GM23338 (cell line): ENCODE results near the gene SRRT. TPM values are rescaled to one million over a fixed set of nuclear protein-coding genes. Genes with fewer than 3 reads are reported as not detected.

Experiments
- ATAC-seq: fragments of 200-7000 bp; cut with Tn5 transposase; 3 replicates; pipeline ENCODE4 v1.9.1; 2020
- DNase-seq: peaks from one replicate; pipeline ENCODE4 v3.0.0-alpha.2; 2015; ENCODE audit warnings: low spot score
- H2AFZ ChIP-seq: fragments of 200-600 bp; sonication (generic); 2 replicates; pipeline ENCODE4 v1.8.0; 2016; ENCODE audit warnings: antibody characterized with exemption, mild to moderate bottlenecking, moderate library complexity
- H3F3A ChIP-seq: fragments of 200-600 bp; sonication (generic); replicated peaks from 2 replicates; pipeline ENCODE4 v1.8.0; 2017; ENCODE audit warnings: antibody characterized with exemption, mixed run types, low read depth
- H3K27ac ChIP-seq: fragments of 200-600 bp; sonication (generic); 2 replicates; pipeline ENCODE4 v1.6.1; 2016; ENCODE audit warnings: low read depth
- H3K27me3 ChIP-seq: fragments of 200-600 bp; sonication (generic); 2 replicates; pipeline ENCODE4 v1.8.0; 2016; ENCODE audit warnings: mild to moderate bottlenecking, mixed run types, moderate library complexity; ENCODE audit not compliant: insufficient read depth
- H3K36me3 ChIP-seq: fragments of 200-600 bp; sonication (generic); 2 replicates; pipeline ENCODE4 v1.8.0; 2016; ENCODE audit warnings: mild to moderate bottlenecking; ENCODE audit not compliant: insufficient read depth
- H3K4me1 ChIP-seq: fragments of 200-600 bp; sonication (generic); 2 replicates; pipeline ENCODE4 v1.8.0; 2016; ENCODE audit warnings: mild to moderate bottlenecking, moderate library complexity; ENCODE audit not compliant: insufficient read depth
- H3K4me2 ChIP-seq: fragments of 200-600 bp; sonication (generic); 2 replicates; pipeline ENCODE4 v1.7.1; 2017; ENCODE audit warnings: mixed run types
- H3K4me3 ChIP-seq: fragments of 200-600 bp; sonication (generic); 2 replicates; pipeline ENCODE4 v1.6.1; 2016; ENCODE audit warnings: mixed run types
- H3K79me2 ChIP-seq: fragments of 200-600 bp; sonication (generic); replicated peaks from 2 replicates; pipeline ENCODE4 v1.8.0; 2017; ENCODE audit warnings: mild to moderate bottlenecking; ENCODE audit not compliant: insufficient read depth
- H3K9me2 ChIP-seq: fragments of 200-600 bp; sonication (generic); 2 replicates; pipeline ENCODE4 v1.8.0; 2017; ENCODE audit not compliant: insufficient read depth
- H4K20me1 ChIP-seq: fragments of 200-600 bp; sonication (generic); replicated peaks from 2 replicates; pipeline ENCODE4 v1.8.0; 2017; ENCODE audit warnings: mild to moderate bottlenecking; ENCODE audit not compliant: insufficient read depth
- H3K27ac Mint-ChIP-seq: 2 replicates; pipeline ENCODE4 v1.8.0; 2020; ENCODE audit warnings: inconsistent platforms, mild to moderate bottlenecking, moderate library complexity, mixed read lengths
- H3K27me3 Mint-ChIP-seq: 3 replicates; pipeline ENCODE4 v1.8.0; 2022; ENCODE audit warnings: low read depth, mild to moderate bottlenecking, moderate library complexity, mixed read lengths, inconsistent platforms; ENCODE audit not compliant: insufficient read depth, poor library complexity
- H3K36me3 Mint-ChIP-seq: 3 replicates; pipeline ENCODE4 v1.8.0; 2021; ENCODE audit warnings: low read depth, mild to moderate bottlenecking, inconsistent platforms, moderate library complexity, mixed read lengths
- H3K4me1 Mint-ChIP-seq: 3 replicates; pipeline ENCODE4 v1.8.0; 2020; ENCODE audit warnings: mild to moderate bottlenecking, inconsistent platforms, mixed read lengths
- H3K4me3 Mint-ChIP-seq: 3 replicates; pipeline ENCODE4 v1.8.0; 2021; ENCODE audit warnings: moderate library complexity, mild to moderate bottlenecking, inconsistent platforms, mixed read lengths
- H3K9me3 Mint-ChIP-seq: 3 replicates; pipeline ENCODE4 v1.8.0; 2020; ENCODE audit warnings: moderate library complexity, mild to moderate bottlenecking, inconsistent platforms, mixed read lengths
- CREB1 ChIP-seq: fragments of 250-450 bp; sonication (Bioruptor Pico); IDR thresholded peaks from 2 replicates; pipeline ENCODE4 v1.5.0; 2020; ENCODE audit warnings: low read depth, mild to moderate bottlenecking, moderate library complexity
- CTCF ChIP-seq, 2 experiments: fragments of 200-600 bp in 1 of 2; sonication (generic) in 1 of 2; conservative IDR thresholded peaks; 2 replicates each; pipeline versions ENCODE4 v1.5.1 to v1.6.1; 2016 to 2017; ENCODE audit warnings: antibody characterized with exemption in 2 of 2, low read depth in 2 of 2, mild to moderate bottlenecking in 2 of 2, moderate library complexity in 1 of 2
- EZH2 ChIP-seq: fragments of 200-600 bp; sonication (generic); IDR thresholded peaks from one replicate; pipeline ENCODE4 v1.8.0; 2017; ENCODE audit warnings: antibody characterized with exemption, mild to moderate bottlenecking, low read depth; ENCODE audit not compliant: unreplicated experiment
- EZH2phosphoT487 ChIP-seq: fragments of 200-600 bp; sonication (generic); IDR thresholded peaks from one replicate; pipeline ENCODE4 v1.8.1; 2018; ENCODE audit warnings: antibody characterized with exemption; ENCODE audit not compliant: unreplicated experiment
- JUNB ChIP-seq: IDR thresholded peaks from one replicate; pipeline ENCODE4 v1.6.1; 2016; ENCODE audit warnings: antibody characterized with exemption; ENCODE audit not compliant: unreplicated experiment
- NANOG ChIP-seq: IDR thresholded peaks from 2 replicates; pipeline ENCODE4 v1.6.1; 2016; ENCODE audit warnings: antibody characterized with exemption, borderline replicate concordance
- POLR2AphosphoS5 ChIP-seq: IDR thresholded peaks from 2 replicates; pipeline ENCODE4 v1.6.1; 2016; ENCODE audit warnings: antibody characterized with exemption, low read depth
- STAT1 ChIP-seq: IDR thresholded peaks from one replicate; pipeline ENCODE4 v1.6.1; 2016; ENCODE audit warnings: antibody characterized with exemption; ENCODE audit not compliant: unreplicated experiment
- ZNF114 ChIP-seq: fragments of 250-450 bp; sonication (Bioruptor Pico); IDR thresholded peaks from 2 replicates; pipeline ENCODE4 v1.5.0; 2020; ENCODE audit warnings: mild to moderate bottlenecking, moderate library complexity
- ZNF331 ChIP-seq: fragments of 250-450 bp; sonication (Bioruptor Pico); IDR thresholded peaks from 2 replicates; pipeline ENCODE4 v1.5.0; 2020; ENCODE audit warnings: low read depth, mild to moderate bottlenecking, moderate library complexity
- polyA plus RNA-seq: library from polyadenylated mRNA; unstranded; fragments of >200 nt; fragmentation: Nextera tagmentation; extraction: Ambion mirVana; gene quantifications from 2 replicates; pipeline ENCODE4 v1.2.1, GENCODE V29; 2016
- total RNA-seq: library from RNA; depleted of rRNA; stranded (reverse); fragments of >200 nt; shearing (Covaris generic); gene quantifications from 2 replicates; pipeline ENCODE4 v1.2.3, GENCODE V29; 2014
- TF ChIP-seq, protein P1 (sequence below): IDR thresholded peaks from one replicate; pipeline ENCODE4 v1.6.1; 2018; ENCODE audit warnings: antibody characterized with exemption; ENCODE audit not compliant: unreplicated experiment
- TF ChIP-seq, protein P2 (sequence below): IDR thresholded peaks from 2 replicates; pipeline ENCODE4 v1.6.1; 2016; ENCODE audit warnings: antibody characterized with exemption
- TF ChIP-seq, protein P3 (sequence below): fragments of 250-450 bp; sonication (Bioruptor Pico); IDR thresholded peaks from 2 replicates; pipeline ENCODE4 v1.5.0; 2020; ENCODE audit warnings: mild to moderate bottlenecking, moderate library complexity

The SRRT gene
- total and polyA plus RNA-seq, 2 experiments from 2014 or later, result 113 to 140 TPM

- TF ChIP-seq ZNF114 (CRISPR knock-in tag) (no peak), ZNF331 (CRISPR knock-in tag) (no peak), EZH2phosphoT487 (no peak)
Observed at GRCh38 chr7:100855515-100855914, 19.4 kb upstream of the SRRT start (continued).

DNA sequence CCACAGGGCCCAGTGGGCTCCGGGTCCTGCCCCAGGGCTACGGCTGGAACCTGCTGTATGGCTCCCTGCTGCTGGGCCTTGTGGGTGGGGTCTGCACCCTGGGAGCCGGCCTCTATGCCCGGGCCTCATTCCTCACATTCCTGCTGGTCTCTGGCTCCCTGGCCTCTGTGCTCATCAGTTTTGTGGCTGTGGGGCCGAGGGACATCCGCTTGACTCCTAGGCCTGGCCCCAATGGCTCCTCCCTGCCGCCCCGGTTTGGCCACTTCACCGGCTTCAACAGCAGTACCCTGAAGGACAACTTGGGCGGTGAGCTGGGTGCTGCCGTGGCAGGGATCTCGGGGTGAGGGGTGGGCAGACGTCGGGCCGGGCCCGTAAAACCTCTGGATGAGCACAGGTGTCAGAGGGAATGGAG, 18.0 kb upstream of the SRRT start:
- ATAC-seq (no peak), DNase-seq (peak; percentile 26)
- H2AFZ ChIP-seq, result no peak overlapping the region
- Mint-ChIP-seq H3K27ac (0 out of 2 replicates have a peak overlapping the region, but pooled peaks have one; percentile 56), H3K4me1 (peaks cover 8% of the 10 kb centered on the region; the same call in 2 of the 3 replicates), H3K36me3 (peaks cover 31% of the 10 kb centered on the region), H3K4me3 (no peak overlapping the region), H3K27me3 (peaks cover 15% of the 10 kb centered on the region), H3K9me3 (no peaks in the 10 kb centered on the region)
- 0 out of 2 replicates have a peak, but pooled peaks cover under 1% of the 10 kb centered on the region for H3F3A ChIP-seq
- H3K36me3 ChIP-seq, result peaks cover 4% of the 10 kb centered on the region
- no peak overlapping the region for H3K27ac ChIP-seq
- no peaks in the 10 kb centered on the region for H3K27me3 ChIP-seq
- H3K4me1 ChIP-seq, result peaks cover 5% of the 10 kb centered on the region; the same call in 1 of the 2 replicates
- peaks cover 43% of the 10 kb centered on the region for H3K79me2 ChIP-seq
- no peaks in the 10 kb centered on the region for H4K20me1 ChIP-seq
- H3K4me3 ChIP-seq, result no peak overlapping the region
- H3K4me2 ChIP-seq, result no peak overlapping the region
- TF ChIP-seq, protein P1, sequence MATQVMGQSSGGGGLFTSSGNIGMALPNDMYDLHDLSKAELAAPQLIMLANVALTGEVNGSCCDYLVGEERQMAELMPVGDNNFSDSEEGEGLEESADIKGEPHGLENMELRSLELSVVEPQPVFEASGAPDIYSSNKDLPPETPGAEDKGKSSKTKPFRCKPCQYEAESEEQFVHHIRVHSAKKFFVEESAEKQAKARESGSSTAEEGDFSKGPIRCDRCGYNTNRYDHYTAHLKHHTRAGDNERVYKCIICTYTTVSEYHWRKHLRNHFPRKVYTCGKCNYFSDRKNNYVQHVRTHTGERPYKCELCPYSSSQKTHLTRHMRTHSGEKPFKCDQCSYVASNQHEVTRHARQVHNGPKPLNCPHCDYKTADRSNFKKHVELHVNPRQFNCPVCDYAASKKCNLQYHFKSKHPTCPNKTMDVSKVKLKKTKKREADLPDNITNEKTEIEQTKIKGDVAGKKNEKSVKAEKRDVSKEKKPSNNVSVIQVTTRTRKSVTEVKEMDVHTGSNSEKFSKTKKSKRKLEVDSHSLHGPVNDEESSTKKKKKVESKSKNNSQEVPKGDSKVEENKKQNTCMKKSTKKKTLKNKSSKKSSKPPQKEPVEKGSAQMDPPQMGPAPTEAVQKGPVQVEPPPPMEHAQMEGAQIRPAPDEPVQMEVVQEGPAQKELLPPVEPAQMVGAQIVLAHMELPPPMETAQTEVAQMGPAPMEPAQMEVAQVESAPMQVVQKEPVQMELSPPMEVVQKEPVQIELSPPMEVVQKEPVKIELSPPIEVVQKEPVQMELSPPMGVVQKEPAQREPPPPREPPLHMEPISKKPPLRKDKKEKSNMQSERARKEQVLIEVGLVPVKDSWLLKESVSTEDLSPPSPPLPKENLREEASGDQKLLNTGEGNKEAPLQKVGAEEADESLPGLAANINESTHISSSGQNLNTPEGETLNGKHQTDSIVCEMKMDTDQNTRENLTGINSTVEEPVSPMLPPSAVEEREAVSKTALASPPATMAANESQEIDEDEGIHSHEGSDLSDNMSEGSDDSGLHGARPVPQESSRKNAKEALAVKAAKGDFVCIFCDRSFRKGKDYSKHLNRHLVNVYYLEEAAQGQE, result no peak
- TF ChIP-seq ZNF114 (CRISPR knock-in tag) (no peak), JUNB (no peak), EZH2 (no peak), CREB1 (CRISPR knock-in tag) (no peak), ZNF331 (CRISPR knock-in tag) (no peak), NANOG (no peak), EZH2phosphoT487 (no peak), STAT1 (no peak), CTCF (conservative IDR thresholded peaks at IDR 0.05; ENCODE audit: low read depth in 2 of 2) (no peak), POLR2AphosphoS5 (no peak)
- TF ChIP-seq, protein P2, sequence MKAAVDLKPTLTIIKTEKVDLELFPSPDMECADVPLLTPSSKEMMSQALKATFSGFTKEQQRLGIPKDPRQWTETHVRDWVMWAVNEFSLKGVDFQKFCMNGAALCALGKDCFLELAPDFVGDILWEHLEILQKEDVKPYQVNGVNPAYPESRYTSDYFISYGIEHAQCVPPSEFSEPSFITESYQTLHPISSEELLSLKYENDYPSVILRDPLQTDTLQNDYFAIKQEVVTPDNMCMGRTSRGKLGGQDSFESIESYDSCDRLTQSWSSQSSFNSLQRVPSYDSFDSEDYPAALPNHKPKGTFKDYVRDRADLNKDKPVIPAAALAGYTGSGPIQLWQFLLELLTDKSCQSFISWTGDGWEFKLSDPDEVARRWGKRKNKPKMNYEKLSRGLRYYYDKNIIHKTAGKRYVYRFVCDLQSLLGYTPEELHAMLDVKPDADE, result no peak
- TF ChIP-seq, protein P3, sequence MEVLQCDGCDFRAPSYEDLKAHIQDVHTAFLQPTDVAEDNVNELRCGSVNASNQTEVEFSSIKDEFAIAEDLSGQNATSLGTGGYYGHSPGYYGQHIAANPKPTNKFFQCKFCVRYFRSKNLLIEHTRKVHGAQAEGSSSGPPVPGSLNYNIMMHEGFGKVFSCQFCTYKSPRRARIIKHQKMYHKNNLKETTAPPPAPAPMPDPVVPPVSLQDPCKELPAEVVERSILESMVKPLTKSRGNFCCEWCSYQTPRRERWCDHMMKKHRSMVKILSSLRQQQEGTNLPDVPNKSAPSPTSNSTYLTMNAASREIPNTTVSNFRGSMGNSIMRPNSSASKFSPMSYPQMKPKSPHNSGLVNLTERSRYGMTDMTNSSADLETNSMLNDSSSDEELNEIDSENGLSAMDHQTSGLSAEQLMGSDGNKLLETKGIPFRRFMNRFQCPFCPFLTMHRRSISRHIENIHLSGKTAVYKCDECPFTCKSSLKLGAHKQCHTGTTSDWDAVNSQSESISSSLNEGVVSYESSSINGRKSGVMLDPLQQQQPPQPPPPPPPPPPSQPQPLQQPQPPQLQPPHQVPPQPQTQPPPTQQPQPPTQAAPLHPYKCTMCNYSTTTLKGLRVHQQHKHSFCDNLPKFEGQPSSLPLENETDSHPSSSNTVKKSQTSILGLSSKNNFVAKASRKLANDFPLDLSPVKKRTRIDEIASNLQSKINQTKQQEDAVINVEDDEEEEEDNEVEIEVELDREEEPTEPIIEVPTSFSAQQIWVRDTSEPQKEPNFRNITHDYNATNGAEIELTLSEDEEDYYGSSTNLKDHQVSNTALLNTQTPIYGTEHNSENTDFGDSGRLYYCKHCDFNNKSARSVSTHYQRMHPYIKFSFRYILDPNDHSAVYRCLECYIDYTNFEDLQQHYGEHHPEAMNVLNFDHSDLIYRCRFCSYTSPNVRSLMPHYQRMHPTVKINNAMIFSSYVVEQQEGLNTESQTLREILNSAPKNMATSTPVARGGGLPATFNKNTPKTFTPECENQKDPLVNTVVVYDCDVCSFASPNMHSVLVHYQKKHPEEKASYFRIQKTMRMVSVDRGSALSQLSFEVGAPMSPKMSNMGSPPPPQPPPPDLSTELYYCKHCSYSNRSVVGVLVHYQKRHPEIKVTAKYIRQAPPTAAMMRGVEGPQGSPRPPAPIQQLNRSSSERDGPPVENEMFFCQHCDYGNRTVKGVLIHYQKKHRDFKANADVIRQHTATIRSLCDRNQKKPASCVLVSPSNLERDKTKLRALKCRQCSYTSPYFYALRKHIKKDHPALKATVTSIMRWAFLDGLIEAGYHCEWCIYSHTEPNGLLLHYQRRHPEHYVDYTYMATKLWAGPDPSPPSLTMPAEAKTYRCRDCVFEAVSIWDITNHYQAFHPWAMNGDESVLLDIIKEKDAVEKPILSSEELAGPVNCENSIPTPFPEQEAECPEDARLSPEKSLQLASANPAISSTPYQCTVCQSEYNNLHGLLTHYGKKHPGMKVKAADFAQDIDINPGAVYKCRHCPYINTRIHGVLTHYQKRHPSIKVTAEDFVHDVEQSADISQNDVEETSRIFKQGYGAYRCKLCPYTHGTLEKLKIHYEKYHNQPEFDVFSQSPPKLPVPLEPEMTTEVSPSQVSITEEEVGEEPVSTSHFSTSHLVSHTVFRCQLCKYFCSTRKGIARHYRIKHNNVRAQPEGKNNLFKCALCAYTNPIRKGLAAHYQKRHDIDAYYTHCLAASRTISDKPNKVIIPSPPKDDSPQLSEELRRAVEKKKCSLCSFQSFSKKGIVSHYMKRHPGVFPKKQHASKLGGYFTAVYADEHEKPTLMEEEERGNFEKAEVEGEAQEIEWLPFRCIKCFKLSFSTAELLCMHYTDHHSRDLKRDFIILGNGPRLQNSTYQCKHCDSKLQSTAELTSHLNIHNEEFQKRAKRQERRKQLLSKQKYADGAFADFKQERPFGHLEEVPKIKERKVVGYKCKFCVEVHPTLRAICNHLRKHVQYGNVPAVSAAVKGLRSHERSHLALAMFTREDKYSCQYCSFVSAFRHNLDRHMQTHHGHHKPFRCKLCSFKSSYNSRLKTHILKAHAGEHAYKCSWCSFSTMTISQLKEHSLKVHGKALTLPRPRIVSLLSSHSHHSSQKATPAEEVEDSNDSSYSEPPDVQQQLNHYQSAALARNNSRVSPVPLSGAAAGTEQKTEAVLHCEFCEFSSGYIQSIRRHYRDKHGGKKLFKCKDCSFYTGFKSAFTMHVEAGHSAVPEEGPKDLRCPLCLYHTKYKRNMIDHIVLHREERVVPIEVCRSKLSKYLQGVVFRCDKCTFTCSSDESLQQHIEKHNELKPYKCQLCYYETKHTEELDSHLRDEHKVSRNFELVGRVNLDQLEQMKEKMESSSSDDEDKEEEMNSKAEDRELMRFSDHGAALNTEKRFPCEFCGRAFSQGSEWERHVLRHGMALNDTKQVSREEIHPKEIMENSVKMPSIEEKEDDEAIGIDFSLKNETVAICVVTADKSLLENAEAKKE (CRISPR knock-in tag), result no peak
- no peaks in the 10 kb centered on the region for H3K9me2 ChIP-seq
